GM21786 (cell line): ENCODE measurements around the gene NOL11.
"Not testable (repeated sequence)": the region's sequence is repeated elsewhere in the genome, so short reads cannot be mapped to it uniquely, and the experiment has no call there.

Experiments
- ATAC-seq: cut with Tn5 transposase; IDR thresholded peaks from one replicate; pipeline ENCODE4 v1.9.1; 2021; ENCODE audit not compliant: unreplicated experiment

The NOL11 gene

DNA sequence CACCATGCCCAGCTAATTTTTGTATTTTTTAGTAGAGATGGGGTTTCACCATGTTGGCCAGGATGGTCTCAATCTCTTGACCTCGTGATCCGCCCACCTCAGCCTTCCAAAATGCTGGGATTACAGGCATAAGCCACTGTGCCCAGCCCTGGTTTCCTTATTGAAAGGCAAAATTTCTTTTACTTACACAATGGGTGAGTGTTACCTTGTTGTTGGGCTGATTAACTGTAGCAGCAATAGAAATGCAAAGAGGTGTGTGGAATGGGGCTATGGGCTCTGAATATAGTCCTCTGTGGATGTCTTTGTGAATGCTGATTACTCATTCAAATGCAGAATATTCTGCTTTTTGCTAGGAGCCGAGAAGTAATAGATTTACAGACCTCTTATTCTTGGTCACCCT is 34.4 kb downstream of the NOL11 start:
- not testable (repeated sequence) for ATAC-seq

DNA sequence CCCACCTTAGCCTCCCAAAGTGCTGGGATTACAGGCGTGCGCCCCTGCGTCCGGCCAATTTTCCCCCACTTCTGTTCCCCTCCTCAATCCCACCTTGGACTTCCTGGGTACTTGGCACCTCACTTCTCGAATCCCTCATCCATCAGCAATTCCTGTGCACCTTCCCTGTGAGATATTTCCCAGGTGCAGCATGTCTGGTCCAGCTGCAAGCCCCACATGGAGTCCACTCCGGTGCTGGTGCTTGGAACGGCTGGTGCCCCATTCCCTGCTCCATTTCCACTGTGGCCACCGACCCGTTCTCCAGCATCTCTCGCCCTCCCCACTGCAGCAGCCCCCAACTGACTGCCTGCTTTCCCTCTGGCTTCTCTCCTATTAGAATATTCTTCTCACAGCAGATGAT is 35.3 kb downstream of the NOL11 start:
- no peak for ATAC-seq

DNA sequence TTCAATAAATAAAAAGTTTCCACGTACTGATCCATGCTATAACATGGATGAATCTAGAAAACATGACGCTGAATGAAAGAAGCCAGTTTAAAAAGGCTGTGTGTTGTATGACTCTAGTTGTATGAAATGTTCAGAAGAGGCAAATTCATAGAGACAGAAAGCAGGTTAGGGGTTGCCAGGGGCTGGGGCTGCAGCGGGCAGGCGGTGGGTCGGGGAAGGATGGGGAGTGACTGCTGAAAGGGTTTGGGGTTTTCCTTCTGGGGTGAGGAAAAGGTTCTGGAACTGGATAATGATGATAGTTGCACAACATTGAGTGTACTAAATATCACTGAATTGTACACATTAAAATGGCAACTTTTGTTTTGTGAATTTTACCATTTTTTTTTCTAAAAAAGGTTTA is 36.3 kb downstream of the NOL11 start:
- no peak for ATAC-seq

DNA sequence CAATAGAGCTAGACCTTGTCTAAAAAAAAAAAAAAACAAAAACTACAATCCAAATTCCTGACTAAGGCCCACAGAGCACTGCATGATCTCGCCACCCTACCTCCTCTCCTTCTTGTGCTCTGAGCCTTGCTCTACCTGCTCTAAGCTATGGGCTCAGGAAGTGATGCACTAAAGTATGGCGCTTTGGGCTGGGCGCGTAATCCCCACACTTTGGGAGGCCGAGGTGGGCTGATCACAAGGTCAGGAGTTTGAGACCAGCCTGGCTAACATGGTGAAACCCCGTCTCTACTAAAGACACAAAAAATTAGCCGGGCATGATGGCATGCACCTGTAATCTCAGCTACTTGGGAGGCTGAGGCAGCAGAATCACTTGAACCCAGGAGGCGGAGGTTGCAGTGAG is 37.0 kb downstream of the NOL11 start:
- ATAC-seq, result not testable (repeated sequence)

DNA sequence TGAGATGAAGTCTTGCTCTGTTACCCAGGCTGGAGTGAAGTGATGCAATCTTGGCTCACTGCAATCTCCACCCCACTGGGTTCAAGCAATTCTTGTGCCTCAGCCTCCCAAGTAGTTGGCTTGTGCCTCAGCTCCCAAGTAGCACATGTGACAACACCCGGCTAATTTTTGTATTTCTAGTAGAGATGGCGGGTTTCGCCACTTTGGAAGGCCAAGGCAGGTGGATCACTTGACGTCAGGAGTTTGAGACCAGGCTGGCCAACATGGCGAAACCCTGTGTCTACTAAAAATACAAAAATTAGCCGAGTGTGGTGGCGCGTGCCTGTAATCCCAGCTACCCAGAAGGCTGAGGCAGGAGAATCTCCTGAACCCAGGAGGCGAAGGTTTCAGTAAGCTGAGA is 39.0 kb downstream of the NOL11 start:
- not testable (repeated sequence) for ATAC-seq

DNA sequence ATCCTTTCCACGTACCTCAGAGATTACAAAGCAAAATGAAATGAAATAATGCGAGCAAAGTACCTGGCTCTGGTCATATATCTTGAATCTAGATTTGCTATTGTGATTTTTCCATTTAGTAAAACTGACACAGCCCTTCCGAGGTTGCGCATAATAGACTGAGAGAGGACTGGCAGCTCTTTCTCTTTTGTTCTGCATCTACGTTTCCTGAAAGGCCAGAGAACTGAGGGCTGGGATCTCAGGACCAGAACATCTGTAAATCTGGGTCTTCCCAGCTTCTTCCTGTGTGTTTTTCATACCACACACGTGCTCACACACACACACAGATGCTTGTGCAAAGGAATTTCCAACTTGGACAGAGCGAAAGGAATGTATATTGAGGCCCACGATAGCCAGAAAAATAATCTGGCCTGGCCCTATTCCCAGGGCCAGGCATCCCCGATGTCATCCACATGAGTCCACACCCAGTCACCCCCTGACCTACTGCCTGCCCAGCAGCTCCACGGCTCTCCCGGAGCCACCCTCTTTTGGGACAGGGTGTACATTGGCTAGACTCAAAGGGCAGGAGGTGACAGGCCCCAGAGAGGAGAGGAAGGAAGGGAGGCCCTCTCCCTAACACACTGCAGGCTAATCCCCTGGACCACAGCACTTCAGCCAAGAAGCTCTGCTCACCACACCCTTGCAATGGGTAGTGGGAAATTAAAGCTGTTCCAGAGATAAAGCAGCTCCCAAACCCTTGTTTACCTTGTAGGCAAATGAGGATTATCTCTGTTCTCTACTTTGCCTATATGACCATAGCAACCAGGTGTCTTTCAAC is 41.8 kb downstream of the NOL11 start:
- ATAC-seq, result no peak

DNA sequence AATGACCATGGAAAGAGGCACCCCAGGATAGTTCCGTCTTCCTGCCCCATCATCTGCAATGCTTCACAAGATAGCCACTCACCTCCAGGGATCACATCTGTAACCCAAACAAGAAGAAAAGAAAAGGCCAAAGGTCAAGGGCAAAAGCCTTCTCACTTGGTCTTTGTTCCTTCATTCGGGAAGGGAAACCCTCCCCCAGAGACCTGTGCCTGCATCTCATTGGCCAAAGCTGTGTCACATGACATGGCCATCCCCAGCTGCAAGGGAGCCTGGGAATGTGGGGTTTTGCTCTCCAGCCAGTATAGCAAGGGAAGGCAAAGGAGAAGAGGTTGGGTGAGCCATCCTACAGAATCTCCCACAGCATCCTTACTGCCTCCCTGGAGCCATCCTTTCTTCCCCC is 47.9 kb downstream of the NOL11 start:
- no peak for ATAC-seq

DNA sequence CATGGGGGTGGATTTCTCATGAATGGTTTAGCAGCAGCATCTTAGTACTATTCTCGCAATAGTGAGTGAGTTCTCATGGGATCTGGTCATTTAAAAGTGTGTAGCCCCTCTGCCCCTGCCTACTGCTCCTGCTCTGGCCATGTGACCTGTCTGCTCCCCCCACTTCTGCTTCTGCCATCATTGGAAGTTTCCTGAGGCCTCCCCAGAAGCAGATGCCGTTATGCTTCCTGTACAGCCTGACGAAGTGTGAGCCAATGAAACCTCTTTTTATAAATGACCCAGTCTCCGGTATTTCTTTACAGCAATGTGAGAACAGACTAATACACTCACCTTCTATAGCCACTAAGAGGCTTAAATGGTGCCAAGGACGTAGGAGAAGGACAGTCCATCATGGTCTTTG is 51.5 kb downstream of the NOL11 start:
- ATAC-seq, result no peak

DNA sequence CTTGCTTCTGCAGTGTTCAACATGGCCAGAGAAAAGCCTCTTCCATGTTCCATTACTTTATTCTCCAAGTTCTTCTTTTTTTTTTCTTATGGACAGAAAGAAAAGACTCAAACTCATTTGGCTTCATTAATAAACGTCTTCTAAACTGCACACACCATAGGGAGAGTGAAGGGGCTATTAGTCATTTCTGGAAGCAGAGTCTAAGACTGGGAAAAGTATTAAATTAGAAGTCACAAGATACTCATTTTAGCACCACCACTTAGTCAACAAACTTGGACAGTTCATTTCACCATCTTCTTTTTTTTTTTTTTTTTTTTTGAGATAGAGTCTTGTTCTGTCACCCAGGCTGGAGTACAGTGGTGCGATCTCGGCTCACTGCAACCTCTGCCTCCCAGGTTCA is 52.8 kb downstream of the NOL11 start:
- ATAC-seq, result no peak

DNA sequence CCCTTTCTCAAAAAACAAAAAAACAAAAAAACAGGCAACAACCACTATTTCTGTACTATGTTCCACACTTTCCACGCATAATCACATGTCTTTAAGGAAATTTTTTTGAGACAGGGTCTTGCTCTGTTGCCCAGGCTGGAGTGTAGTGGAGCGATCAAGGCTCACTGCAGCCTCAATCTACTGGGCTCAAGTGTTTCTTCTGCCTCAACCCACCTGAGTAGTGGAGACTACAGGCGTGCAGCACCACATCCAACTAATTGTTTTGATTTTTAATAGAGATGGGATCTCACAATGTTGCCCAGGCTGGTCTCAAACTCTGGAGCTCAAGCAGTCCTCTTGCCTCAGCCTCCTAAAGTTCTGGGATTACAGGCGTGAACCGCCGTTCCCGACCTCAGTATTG is 54.9 kb downstream of the NOL11 start:
- no peak for ATAC-seq

DNA sequence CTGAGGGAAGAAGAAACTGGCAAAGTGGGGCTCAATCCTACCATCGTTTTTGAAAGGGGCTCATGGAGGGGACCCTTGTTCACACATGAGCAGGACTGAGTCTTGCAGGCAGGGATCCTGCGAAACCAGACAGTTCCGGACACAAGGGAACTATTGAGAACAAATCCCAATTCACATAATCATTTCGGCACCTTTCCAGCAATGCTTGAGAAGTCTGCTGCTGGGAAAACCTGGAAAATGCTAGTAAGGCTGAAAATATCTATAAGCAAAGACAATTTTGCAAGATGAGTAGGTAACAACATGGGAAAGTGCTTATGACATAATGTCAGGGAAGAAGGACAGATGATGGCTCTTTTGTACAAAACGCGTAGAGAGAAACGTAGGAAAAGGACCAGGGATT is 55.5 kb downstream of the NOL11 start:
- no peak for ATAC-seq

DNA sequence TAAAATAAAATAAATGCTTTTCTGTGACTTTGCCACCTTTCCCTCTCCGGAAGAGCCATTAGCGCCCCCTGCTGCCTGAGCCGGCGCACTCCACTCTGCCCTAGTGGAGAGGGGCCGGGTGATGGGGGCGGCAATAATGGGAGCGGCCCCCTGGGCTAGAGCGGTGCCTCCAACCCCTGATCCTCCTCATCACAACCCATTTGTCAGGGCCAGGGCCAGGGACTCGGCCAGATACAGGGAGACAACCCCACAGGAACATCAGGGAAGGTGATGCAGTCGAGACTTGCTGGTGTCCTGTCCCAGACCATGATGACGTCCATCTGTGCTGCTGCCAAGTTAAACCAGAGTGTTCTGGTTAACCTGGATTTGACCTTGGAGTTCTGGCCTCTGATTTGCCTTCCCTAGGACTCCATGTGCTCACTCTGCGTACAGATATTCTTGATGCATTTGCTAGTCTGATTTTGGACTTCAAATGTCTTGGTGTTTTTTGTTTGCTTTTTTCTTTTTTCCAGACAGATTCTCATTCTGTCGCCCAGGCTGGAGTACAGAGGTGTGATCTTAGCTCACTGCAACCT is 61.4 kb downstream of the NOL11 start:
- ATAC-seq, result no peak

DNA sequence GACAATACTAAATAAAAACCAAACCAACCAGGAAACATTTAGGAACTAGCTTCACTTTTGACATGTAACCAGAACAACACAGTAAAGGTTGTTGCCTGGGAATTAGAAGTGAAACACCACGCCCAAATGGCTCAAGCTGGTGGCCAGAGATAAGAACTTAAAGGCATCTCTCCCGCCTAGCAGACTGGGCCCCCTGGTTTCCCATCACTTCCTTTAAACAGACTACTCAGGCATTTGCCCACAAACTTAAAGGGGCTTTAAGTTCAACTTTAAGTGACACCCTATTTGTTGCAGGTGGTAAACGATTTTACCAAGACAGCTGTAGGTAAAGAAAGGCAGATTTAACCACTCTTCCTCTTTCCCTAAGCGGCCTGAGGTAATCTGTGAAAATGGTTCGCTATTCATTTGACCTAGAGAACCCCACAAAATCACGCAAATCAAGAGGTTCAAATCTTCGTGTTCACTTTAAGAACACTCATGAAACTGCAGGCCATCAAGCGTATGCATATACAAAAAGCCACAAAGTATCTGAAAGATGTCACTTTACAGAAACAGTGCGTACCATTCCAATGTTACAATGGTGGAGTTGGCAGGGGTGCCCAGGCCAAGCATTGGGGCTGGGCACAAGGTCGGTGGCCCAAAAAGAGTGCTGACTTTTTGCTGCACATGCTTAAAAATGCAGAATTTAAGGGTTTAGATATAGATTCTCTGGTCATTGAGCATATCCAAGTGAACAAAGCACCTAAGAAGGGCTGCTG is 66.8 kb downstream of the NOL11 start:
- no peak for ATAC-seq

DNA sequence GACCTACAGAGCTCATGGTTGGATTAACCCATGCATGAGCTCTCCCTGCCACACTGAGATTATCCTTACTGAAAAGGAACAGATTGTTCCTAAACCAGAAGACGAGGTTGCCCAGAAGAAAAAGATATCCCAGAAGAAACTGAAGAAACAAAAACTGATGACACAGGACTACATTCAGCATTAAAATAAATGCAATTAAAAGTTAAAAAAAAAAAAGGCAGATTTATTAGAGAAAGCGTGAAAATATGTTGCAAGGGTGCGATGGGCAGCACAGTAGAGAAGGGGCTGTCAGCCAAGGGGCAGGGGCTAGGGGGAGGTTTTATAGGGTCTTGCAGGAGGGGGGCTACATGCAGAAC is 67.4 kb downstream of the NOL11 start:
- no peak for ATAC-seq

DNA sequence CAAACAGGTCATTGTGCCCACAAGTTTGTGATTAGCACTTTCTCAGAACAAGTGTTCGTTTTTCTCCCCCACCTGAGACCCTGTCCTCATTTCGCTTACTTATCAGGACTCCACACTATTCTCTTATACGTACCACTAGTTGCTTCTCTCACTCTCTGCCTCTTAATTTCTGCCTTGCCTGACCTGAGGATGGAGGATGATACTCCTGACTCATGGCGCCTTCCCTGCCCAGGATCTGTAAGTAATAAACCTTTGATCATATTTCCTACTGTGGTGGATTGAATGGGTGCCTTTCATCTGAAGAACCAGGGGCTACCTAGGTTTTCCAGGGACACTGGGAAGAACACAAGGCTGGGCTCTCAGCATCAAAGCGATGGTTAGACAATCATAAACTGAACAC is 67.8 kb downstream of the NOL11 start:
- ATAC-seq, result no peak
